ENCODE results near the gene SHPK. TPM values are rescaled to one million over a fixed set of nuclear protein-coding genes. Genes with fewer than 3 reads are reported as not detected.

SHPK gene
- total RNA-seq, 1 experiment from 2014 or later: 20.0 TPM

DNA sequence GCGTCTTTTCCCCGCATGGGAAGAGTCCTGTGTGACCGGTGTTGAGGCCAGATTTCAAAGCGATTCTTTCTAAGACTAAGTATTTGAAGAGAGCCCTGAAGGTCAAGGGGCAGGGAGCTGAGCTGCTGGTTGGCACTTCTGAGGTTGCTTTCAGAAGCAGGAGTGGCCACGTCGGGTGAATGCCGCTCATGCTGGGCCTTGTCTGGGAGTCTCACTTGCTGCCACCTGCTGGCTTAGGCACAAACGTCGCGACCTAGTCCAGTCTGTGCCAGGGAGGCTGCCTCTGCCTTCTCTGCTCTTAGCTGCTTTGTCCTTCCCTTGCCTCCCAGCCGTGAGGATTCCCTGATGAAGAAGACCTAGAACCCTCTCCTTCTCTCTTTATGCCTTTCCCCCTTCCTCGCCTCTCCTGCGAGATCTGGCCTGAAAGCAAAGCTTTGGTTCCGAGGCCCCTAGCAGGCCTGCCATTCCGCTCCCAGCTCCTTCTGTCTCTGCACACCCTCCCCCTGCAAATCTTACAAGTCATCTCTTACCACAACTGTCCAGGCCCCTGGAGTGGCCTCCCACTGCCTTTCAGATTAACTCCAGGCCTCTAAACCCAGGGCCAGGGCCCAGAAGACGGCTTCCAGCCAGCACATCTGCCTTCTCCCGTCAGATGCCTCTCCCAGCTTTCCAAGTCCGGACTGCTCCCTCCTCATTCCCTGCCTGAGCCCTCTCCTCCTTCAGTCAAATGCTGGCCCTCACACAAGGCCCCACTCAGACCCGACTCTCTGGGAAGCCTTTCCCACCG lies 11.9 kb upstream of the SHPK start:
- intact Hi-C loops (cut with micrococcal nuclease; ENCODE audit: unreplicated experiment): loop anchor here (10.0 kb wide), 1 partner anchor 603 kb away; no protein-coding TSS in a partner anchor
- ChIA-PET CTCF (no interaction called here), POLR2A (ENCODE audit: low non-redundant PET) (interaction anchor here (0.6 kb wide), 1 partner anchor 73 kb away, joined by 12 read pairs; no protein-coding TSS in a partner anchor)

DNA sequence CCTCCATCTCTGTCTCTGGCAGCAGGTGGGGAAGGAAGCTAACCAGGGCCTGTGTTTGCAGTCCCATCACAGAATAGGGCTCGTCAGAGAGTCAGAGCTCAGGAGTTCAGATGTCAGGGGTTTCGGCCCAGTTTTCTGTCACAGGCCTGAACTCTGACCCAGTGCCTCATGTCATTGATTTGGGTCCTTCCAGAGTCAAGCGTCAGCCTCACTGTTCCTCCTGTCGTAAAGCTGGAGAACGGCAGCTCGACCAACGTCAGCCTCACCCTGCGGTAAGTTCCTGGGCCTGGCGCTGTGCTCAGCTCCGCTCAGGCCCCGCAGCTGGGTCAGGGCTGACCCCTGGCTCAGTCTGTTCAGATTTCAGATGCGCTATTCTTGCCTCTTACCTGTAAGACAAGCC lies 11.2 kb upstream of the SHPK start:
- H3K9me3 ChIP-seq (ENCODE audit: low read depth, low read length, poor library complexity, severe bottlenecking): no peaks in the 10 kb centered on the region
- DNase-seq (ENCODE audit: low spot score): no peak
- no peak overlapping the region for H3K27ac ChIP-seq (ENCODE audit: low read depth, low read length, poor library complexity, severe bottlenecking)
- TF ChIP-seq, protein P1, sequence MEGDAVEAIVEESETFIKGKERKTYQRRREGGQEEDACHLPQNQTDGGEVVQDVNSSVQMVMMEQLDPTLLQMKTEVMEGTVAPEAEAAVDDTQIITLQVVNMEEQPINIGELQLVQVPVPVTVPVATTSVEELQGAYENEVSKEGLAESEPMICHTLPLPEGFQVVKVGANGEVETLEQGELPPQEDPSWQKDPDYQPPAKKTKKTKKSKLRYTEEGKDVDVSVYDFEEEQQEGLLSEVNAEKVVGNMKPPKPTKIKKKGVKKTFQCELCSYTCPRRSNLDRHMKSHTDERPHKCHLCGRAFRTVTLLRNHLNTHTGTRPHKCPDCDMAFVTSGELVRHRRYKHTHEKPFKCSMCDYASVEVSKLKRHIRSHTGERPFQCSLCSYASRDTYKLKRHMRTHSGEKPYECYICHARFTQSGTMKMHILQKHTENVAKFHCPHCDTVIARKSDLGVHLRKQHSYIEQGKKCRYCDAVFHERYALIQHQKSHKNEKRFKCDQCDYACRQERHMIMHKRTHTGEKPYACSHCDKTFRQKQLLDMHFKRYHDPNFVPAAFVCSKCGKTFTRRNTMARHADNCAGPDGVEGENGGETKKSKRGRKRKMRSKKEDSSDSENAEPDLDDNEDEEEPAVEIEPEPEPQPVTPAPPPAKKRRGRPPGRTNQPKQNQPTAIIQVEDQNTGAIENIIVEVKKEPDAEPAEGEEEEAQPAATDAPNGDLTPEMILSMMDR (conservative IDR thresholded peaks at IDR 0.05; ENCODE audit: low read depth, low read length): no peak
- TF ChIP-seq EZH2 (IDR thresholded peaks at IDR 0.05; ENCODE audit: borderline replicate concordance, low read depth, low read length, poor library complexity, severe bottlenecking): no peak
- intact Hi-C loops (cut with micrococcal nuclease; ENCODE audit: unreplicated experiment): loop anchor here (10.0 kb wide), 1 partner anchor 602 kb away; no protein-coding TSS in a partner anchor
- no TSS peak for BruUV-seq (replicated peaks)
- ChIA-PET POLR2A (ENCODE audit: low non-redundant PET) (no interaction called here), CTCF (interaction anchor here (0.6 kb wide), 1 partner anchor 915 kb away, joined by 3 read pairs; no protein-coding TSS in a partner anchor)
- H3K4me1 ChIP-seq (ENCODE audit: insufficient read depth, low read length, poor library complexity, severe bottlenecking): no peaks in the 10 kb centered on the region
- no peaks in the 10 kb centered on the region for H3K27me3 ChIP-seq (replicated peaks; ENCODE audit: insufficient read depth, low read depth, low read length, poor library complexity)
- H3K36me3 ChIP-seq (ENCODE audit: insufficient read depth, low read length, poor library complexity, severe bottlenecking): no peaks in the 10 kb centered on the region
- no peak overlapping the region for H3K4me3 ChIP-seq (ENCODE audit: low read depth, low read length, poor library complexity, severe bottlenecking)

More for the DNA sequence above, 11.9 kb upstream of the SHPK start:
- Histone ChIP-seq H3K27ac (ENCODE audit: low read depth, low read length, poor library complexity, severe bottlenecking) (no peak overlapping the region), H3K9me3 (ENCODE audit: low read depth, low read length, poor library complexity, severe bottlenecking) (no peaks in the 10 kb centered on the region), H3K4me1 (ENCODE audit: insufficient read depth, low read length, poor library complexity, severe bottlenecking) (no peaks in the 10 kb centered on the region), H3K4me3 (ENCODE audit: low read depth, low read length, poor library complexity, severe bottlenecking) (no peak overlapping the region), H3K27me3 (replicated peaks; ENCODE audit: insufficient read depth, low read depth, low read length, poor library complexity) (no peaks in the 10 kb centered on the region), H3K36me3 (ENCODE audit: insufficient read depth, low read length, poor library complexity, severe bottlenecking) (no peaks in the 10 kb centered on the region)
- no TSS peak for BruUV-seq (replicated peaks)
- no peak for TF ChIP-seq EZH2 (IDR thresholded peaks at IDR 0.05; ENCODE audit: borderline replicate concordance, low read depth, low read length, poor library complexity, severe bottlenecking)
- TF ChIP-seq, protein P1 (conservative IDR thresholded peaks at IDR 0.05; ENCODE audit: low read depth, low read length): peak; percentile 55
- DNase-seq (ENCODE audit: low spot score): peak; percentile 55

DNA sequence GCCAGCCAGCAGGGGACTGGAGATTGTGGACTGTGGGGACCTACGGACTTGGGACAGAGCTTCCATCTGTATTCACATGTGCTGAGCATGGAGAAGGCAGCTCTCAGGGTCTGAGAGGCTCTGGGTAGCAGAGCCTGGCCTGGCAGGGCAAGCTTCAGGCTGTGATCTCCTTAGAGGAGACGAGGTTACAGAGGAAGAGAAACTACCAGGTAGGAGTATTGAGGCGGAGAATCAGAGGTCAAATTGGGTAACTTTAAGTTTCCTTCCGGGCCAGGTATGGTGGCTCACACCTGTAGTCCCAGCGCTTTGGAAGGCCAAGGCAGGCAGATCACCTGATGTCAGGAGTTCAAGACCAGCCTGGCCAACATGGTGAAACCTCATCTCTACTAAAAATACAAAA lies 9.3 kb upstream of the SHPK start:
- Histone ChIP-seq H3K4me3 (ENCODE audit: low read depth, low read length, poor library complexity, severe bottlenecking) (no peak overlapping the region), H3K9me3 (ENCODE audit: low read depth, low read length, poor library complexity, severe bottlenecking) (no peaks in the 10 kb centered on the region), H3K4me1 (ENCODE audit: insufficient read depth, low read length, poor library complexity, severe bottlenecking) (no peaks in the 10 kb centered on the region), H3K27me3 (replicated peaks; ENCODE audit: insufficient read depth, low read depth, low read length, poor library complexity) (no peaks in the 10 kb centered on the region), H3K36me3 (ENCODE audit: insufficient read depth, low read length, poor library complexity, severe bottlenecking) (no peaks in the 10 kb centered on the region), H3K27ac (ENCODE audit: low read depth, low read length, poor library complexity, severe bottlenecking) (no peak overlapping the region)
- ChIA-PET CTCF (no interaction called here), POLR2A (ENCODE audit: low non-redundant PET) (no interaction called here)
- DNase-seq (ENCODE audit: low spot score): no peak
- TF ChIP-seq EZH2 (IDR thresholded peaks at IDR 0.05; ENCODE audit: borderline replicate concordance, low read depth, low read length, poor library complexity, severe bottlenecking): no peak
- TF ChIP-seq, protein P1 (conservative IDR thresholded peaks at IDR 0.05; ENCODE audit: low read depth, low read length): no peak
- BruUV-seq (replicated peaks): no TSS peak
- intact Hi-C loops (cut with micrococcal nuclease; ENCODE audit: unreplicated experiment): loop anchor here (10.0 kb wide), 1 partner anchor 601 kb away; no protein-coding TSS in a partner anchor
